Hematopoietic multipotent progenitor cell treated with erythropoietin and hydrocortisone succinate and interleukin-3 and kit ligand, for 4 days (in vitro differentiated cells): ENCODE measurements around the gene PCNX1.
"Not testable (repeated sequence)": the region's sequence is repeated elsewhere in the genome, so short reads cannot be mapped to it uniquely, and the experiment has no call there.

Experiments used
- DNase-seq: peaks from one replicate; pipeline ENCODE4 v3.0.0-alpha.2; 2015

PCNX1 gene

DNA sequence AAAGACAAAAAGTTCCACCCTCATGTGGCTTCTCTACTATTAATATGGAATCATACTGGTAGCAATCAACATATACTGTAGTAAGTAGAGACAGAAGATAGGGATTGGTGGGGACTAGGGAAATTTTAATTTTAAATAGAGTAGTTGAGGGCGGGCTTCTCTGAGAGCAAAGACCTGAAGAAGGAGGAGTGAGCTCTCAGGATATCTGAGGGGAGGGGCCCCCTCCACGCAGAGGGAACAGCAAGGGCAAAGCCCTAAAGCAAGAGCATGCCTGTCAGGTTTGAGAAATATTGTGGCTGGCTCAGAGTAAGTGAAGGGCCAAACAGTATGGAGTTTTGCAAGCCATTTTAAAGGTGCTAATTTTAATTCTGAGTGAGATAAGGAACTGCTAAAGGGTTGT, 64.3 kb downstream of the PCNX1 start:
- DNase-seq: no peak

- DNase-seq: peak; percentile 92
Measured at GRCh38 chr14:70972107-70972976, 65.1 kb downstream of the PCNX1 start.

- no peak for DNase-seq
Measured at GRCh38 chr14:70976591-70976990, 69.3 kb downstream of the PCNX1 start.

DNA sequence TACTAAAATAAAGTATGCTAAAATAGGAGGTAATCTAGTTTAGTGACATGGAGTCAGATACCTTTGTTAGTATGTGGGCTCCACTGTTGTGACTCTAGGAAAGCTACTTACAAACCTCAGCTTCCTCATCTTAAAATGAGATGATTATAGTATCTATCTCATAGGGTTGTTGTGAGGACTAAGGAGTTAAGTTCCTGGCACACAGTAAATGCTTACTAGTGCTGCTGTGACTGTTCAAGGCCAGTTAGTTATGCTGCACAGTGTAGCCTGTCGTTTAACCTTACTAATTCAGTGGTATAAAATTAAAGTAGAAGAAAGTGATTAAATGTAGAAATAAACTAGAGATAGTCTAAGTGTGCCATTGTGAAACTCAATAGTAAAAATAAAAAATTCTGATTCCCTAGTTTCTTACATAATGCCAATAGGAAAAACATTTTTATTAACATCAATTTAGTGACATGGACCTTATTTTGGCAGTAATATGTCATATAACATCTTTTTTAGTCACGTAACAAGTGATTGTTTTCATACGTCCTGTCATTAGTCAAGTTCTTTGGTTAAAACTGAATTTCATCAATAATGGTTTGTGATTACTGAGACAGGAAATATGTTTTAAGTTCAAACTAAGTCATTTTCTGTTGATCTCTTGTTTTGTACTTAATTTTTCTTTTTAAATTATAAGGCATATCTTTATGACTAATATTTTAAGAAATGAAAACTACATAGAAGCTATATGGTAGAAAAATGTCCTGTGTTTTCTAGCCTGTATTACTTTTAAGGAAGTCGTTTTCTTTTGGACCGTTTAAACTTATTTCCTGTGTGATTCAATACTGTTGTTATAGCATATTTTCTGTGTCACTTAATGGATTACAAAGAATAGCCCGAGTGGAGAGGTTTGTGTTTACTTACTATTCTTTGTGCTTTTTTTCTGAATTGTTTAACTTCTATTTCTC, 74.0 kb downstream of the PCNX1 start:
- peak; percentile 76 for DNase-seq

GRCh38 chr14:70982200-70982599, 74.9 kb downstream of the PCNX1 start:
- peak; percentile 75 for DNase-seq

DNA sequence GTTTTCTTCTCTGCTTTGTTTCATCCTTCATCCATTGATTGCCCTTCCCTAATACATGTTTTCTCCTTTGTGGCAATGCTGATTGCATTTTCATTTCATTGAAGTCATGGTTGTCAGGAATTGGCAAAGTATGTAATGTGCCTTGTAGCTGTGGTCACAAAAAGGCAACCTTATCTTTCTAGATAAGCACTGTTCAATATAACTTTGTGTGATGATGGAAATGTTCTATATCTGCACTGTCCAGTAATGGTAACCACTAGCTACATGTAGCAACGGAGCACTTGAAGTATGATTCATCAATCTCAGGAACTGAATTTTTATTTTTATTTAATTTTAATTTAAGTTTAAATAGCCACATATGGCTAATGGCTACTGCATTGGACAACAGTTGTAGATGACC, 79.8 kb downstream of the PCNX1 start:
- DNase-seq: peak; percentile 85

GRCh38 chr14:70988452-70988851, 81.2 kb downstream of the PCNX1 start:
- DNase-seq: peak; percentile 25

GRCh38 chr14:70993931-70994330, 86.7 kb downstream of the PCNX1 start:
- no peak for DNase-seq

DNA sequence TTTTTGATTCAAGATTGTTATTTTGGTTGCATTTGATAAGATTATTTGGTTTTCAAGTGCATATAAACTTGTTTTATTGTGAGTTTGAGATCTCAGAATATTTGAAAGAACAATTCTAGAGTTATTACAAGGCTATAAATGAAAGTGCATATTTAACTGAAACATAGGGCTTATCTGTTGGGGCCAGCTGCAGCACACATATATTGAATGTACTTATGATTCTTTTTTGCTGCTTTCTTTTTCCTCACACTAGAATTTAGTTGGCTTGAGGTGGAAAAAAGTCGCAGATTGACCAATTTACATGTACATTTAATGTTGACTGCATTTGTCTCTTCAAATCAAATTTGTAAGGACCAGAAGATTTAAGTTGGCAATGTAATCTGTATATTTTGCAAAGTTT, 88.0 kb downstream of the PCNX1 start:
- DNase-seq: peak; percentile 82

DNA sequence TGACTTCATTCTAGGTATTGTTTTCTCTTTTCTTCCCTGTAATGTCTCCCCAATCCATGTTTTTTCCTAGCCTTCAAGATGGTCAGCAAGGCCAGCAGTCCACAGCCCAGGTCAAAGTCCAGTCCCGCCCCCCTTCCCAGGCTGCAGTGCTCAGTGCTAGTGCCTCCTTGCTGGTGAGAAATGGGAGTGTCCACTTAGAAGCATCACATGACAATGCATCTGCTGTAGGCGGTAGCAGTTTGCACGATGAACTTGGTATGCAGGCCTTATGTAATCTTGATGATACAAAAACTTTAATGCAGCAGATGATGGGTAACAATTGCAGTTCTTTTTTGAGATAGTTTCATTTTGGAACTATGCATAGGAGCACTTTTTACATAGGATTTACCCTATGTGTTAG, 88.4 kb downstream of the PCNX1 start:
- DNase-seq: peak; percentile 82

DNA sequence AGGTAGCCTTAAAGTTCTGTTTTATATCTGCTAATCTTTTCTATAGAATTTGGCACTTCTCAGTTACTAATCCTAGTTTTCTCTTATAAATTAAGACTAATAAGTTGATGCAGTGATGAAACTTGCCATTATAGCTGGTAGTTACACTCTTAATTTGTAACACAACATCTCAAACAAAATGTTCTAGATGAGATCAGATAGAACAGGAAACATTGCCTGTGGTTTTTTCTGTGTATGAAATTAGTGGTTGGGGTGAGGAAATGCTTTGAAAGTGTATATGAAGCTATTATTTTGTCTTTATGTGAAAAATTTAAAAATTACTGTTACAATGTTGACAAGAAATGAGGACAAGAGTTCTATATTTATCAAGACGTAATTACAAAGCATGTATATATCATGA, 91.9 kb downstream of the PCNX1 start:
- peak; percentile 88 for DNase-seq

DNA sequence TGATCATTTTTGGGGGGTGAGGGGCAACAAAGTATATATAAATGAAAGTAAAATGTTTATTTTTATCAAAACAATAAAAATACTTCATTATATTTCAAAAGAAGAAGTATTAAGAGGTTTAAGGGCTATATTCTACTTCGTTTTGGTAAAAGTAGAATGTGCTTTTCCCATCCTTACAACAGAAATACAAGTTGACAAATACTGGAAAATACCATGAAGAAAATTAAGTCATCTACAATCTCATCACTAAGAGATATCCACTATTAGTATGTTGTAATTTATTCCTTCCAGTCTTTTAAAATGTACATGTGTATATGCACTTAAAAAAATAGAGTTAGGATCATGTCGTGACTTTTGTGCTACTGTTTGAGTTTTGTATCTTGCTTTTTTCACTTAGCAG, 92.8 kb downstream of the PCNX1 start:
- no peak for DNase-seq

DNA sequence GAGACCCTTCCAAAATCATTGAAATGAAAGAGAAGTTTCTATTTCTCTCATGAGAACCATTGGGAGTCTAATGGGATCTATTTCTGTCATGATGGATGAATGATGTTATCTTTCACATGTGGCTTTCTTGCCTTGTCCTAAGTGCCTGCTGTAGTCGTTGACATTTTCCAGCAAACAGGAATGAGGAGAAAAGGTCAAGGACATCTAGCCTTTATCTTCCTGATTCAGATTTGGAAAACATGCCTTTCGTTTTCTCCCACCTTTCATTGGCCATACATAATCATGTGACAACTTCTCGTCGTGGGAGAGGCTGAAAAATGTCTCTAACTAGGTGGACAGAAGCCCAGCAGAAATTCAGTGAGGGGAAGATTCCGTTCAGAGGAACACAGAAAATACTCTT, 94.5 kb downstream of the PCNX1 start:
- DNase-seq: no peak

DNA sequence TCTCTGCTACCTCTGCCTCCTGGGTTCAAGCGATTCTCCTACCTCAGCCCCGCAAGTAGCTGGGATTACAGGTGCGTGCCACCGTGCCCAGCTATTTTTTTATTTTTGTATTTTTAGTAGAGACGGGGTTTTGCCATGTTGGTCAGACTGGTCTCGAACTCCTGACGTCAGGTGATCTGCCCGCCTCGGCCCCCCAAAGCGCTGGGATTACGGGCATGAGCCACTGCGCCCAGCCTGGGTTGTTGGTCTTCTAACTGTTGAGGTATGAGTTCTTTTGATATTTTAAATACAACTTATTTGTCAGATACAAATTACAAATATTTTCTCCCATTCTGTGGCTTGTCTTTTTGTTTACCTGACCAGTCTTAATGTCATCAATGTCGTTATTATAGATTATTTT, 95.9 kb downstream of the PCNX1 start:
- DNase-seq: no peak

DNA sequence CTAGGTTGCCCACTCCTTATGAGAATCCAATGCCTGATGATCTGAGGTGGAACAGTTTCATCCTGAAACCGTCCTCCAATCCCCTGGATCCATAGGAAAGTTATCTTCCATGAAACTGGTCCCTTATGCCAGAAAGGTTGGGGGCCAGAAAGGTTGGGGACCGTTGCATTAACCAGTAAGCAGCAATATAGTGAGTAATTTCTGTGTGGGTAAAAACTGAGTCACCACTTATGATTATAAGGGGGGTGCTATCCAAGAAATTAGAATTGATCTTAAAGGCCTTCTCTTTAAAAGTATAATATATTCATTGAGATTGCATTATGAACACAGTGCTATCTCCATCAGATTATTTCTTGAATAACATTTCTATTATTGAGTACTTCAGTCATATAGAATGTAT, 97.2 kb downstream of the PCNX1 start:
- DNase-seq: no peak

- no peak for DNase-seq
Measured at GRCh38 chr14:71005076-71005475, 97.8 kb downstream of the PCNX1 start.

DNA sequence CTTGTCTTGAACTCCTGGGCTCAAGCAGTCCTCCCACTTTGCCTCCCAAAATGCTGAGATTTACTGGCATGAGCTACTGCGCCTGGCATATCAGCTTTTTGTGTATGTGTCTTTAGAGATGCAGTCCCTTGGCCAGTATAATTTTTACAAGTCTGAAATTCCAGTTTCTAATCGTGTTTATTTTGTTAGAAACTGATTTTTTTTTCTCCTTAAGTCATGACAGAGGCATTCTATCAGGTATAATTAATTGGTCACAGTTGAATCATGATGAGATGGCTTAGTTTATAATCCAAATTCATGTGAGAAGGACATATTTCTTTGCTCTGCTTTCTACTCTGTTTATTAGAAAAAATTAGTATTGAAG, 98.9 kb downstream of the PCNX1 start:
- DNase-seq: no peak

- DNase-seq: peak; percentile 66
Measured at GRCh38 chr14:71011479-71011878, 104.2 kb downstream of the PCNX1 start.

- DNase-seq: no peak
Measured at GRCh38 chr14:71012888-71013287, 105.6 kb downstream of the PCNX1 start.

GRCh38 chr14:71013551-71014192, 106.4 kb downstream of the PCNX1 start:
- no peak for DNase-seq

DNA sequence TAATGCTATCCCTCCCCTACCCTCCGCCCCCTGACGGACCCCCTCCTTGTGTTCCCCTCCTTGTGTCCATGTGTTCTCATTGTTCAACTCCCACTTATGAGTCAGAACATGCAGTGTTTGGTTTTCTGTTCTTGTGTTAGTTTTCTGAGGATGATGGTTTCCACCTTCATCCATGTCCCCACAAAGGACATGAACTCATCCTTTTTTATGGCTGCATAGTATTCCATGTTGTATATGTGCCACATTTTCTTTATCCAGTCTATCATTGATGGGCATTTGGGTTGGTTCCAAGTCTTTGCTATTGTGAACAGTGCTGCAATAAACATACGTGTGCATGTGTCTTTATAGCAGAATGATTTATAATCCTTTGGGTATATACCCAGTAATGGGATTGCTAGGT, 112.7 kb downstream of the PCNX1 start:
- DNase-seq: not testable (repeated sequence)

DNA sequence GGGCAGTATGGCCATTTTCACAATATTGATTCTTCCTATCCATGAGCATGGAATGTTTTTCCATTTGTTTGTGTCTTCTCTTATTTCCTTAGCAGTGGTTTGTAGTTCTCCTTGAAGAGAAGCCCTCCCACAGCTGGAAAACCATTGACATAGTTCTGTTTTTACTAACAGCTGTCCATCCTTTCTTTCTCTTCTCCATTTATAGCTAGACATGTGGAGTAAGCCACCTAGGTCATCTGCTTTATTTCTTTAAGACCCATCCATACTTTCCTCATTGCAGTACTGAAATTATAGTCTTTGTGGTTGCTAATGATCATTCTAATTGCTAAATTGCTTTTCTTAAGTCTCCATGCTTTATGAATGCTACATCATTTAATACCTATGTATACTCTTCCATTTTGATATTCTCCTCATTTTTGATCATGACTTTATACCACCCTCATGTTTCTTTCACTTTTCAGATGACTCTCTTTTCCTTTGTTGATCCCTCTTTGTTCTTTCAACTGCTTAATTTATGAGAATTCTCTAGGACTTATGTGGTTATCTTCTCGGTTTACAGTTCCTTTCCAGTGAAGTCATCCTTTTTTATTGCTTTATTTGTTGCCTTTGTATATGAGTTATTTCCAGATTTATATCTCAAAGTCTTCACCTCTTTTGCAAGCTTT, 114.2 kb downstream of the PCNX1 start:
- DNase-seq: no peak
